ENCODE data around the gene TNRC18. TPM values are rescaled to one million over a fixed set of nuclear protein-coding genes. Genes with fewer than 3 reads are reported as not detected.
A peak's percentile ranks its signal among the peaks of the same experiment; 100 is the strongest.

TNRC18 gene
- total RNA-seq, 3 donors from 2014 or later (not counting 1 experiment from before 2014, with no cell fraction given): 111 to 127 (median 124) TPM

DNA sequence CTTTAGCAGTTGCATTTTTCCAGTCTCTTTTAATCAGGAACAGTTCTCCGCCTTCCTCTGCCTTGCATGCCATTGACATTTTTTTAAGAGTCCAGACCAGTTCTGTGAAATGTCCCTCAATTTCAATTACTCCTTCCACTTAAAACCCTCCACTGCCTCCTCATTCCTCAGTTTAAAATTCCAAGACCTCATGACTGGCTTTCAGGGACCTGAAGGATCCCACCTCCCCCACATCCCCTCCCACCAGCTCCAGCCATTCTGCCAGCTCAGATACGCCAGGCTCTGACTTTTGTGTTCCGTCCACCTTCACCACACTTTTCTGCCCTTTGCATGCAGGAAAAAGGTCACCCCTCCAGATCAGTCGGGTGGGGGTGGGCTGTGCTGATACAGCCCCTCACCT is 8.7 kb downstream of the TNRC18 start:
- ATAC-seq (no peak), DNase-seq (no peak)
- H3K27me3 Mint-ChIP-seq (ENCODE audit: low read depth in 2 of 2): peaks cover 26 to 39% of the 10 kb centered on the region in 2 donors
- 86% methylated on average over 3 of the region's 4 CpGs for WGBS (ENCODE audit: insufficient coverage)
- Histone ChIP-seq H3K9me3 (ENCODE audit: control insufficient read depth, insufficient read depth, low read length) (no peaks in the 10 kb centered on the region), H3K36me3 (ENCODE audit: control insufficient read depth, insufficient read depth, low read length) (no peaks in the 10 kb centered on the region), H3K4me3 (ENCODE audit: low read length) (no peak overlapping the region), H3K27ac (ENCODE audit: low read length) (no peak overlapping the region), H3K4me1 (ENCODE audit: control insufficient read depth, insufficient read depth, low read length) (peaks cover 33% of the 10 kb centered on the region), H3K27me3 (ENCODE audit: control insufficient read depth, insufficient read depth, low read length) (peaks cover 25% of the 10 kb centered on the region)
- peaks cover 5 to 22% of the 10 kb centered on the region in 2 donors for H3K4me1 Mint-ChIP-seq
- intact Hi-C loops (cut with micrococcal nuclease): no loop called here
- no peak overlapping the region for H3K27ac Mint-ChIP-seq
- no peaks in the 10 kb centered on the region for H3K36me3 Mint-ChIP-seq
- TF ChIP-seq, protein P1, sequence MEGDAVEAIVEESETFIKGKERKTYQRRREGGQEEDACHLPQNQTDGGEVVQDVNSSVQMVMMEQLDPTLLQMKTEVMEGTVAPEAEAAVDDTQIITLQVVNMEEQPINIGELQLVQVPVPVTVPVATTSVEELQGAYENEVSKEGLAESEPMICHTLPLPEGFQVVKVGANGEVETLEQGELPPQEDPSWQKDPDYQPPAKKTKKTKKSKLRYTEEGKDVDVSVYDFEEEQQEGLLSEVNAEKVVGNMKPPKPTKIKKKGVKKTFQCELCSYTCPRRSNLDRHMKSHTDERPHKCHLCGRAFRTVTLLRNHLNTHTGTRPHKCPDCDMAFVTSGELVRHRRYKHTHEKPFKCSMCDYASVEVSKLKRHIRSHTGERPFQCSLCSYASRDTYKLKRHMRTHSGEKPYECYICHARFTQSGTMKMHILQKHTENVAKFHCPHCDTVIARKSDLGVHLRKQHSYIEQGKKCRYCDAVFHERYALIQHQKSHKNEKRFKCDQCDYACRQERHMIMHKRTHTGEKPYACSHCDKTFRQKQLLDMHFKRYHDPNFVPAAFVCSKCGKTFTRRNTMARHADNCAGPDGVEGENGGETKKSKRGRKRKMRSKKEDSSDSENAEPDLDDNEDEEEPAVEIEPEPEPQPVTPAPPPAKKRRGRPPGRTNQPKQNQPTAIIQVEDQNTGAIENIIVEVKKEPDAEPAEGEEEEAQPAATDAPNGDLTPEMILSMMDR (IDR thresholded peaks at IDR 0.05): no peak
- no peak overlapping the region for H3K4me3 Mint-ChIP-seq
- no peaks in the 10 kb centered on the region for H3K9me3 Mint-ChIP-seq

DNA sequence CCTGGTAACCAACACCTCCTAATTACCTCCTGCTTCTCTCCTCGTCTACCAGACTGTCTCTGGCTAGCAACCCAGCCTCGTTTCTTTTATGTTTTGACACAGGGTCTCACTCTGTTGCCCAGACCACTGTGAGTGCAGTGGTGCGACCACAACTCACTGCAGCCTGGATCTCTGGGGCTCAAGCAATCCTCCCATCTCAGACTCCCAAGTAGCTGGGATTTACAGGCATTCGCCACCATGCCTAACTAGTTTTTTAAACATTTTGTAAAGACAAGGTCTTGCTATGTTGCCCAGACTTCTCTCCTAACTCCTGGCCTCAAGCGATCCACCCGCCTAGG is 10.2 kb downstream of the TNRC18 start:
- Histone ChIP-seq H3K4me3 (ENCODE audit: low read length) (no peak overlapping the region), H3K36me3 (ENCODE audit: control insufficient read depth, insufficient read depth, low read length) (no peaks in the 10 kb centered on the region), H3K4me1 (ENCODE audit: control insufficient read depth, insufficient read depth, low read length) (peaks cover 18% of the 10 kb centered on the region), H3K9me3 (ENCODE audit: control insufficient read depth, insufficient read depth, low read length) (no peaks in the 10 kb centered on the region), H3K27ac (ENCODE audit: low read length) (no peak overlapping the region), H3K27me3 (ENCODE audit: control insufficient read depth, insufficient read depth, low read length) (peaks cover 11% of the 10 kb centered on the region)
- no peaks in the 10 kb centered on the region for H3K9me3 Mint-ChIP-seq
- peak overlapping the region in 1 of 2 donors; percentile 25 for H3K27ac Mint-ChIP-seq
- peaks cover 0 to 7% of the 10 kb centered on the region in 2 donors for H3K4me1 Mint-ChIP-seq
- intact Hi-C loops (cut with micrococcal nuclease): no loop called here
- no peak for DNase-seq
- H3K4me3 Mint-ChIP-seq: no peak overlapping the region
- ATAC-seq: no peak
- TF ChIP-seq, protein P1 (IDR thresholded peaks at IDR 0.05): no peak
- no peaks in the 10 kb centered on the region for H3K36me3 Mint-ChIP-seq
- H3K27me3 Mint-ChIP-seq (ENCODE audit: low read depth in 2 of 2): peaks cover 17 to 33% of the 10 kb centered on the region in 2 donors
- WGBS (ENCODE audit: insufficient coverage): 62% methylated on average over 6 of the region's 6 CpGs

DNA sequence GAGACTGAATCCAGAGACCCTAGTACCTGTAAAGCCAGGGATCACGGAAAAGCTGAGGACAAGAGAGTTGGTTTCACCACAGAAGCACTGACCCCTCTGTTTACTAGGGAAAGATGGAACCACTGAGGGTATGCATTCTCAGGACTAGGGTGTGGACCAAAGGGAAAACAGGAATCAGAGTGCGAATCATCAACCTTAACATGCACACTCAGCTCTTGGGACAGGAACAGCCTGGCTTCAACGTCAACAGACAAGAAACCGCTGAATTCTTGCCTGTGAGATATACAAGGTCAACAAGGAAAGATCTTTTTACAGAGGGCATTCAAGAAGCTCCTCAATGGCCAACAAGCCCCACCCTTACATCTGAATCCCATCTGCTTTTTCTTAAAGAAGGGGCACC is 14.9 kb downstream of the TNRC18 start:
- H3K4me3 Mint-ChIP-seq: no peak overlapping the region
- Histone ChIP-seq H3K27ac (ENCODE audit: low read length) (no peak overlapping the region), H3K9me3 (ENCODE audit: control insufficient read depth, insufficient read depth, low read length) (no peaks in the 10 kb centered on the region), H3K4me3 (ENCODE audit: low read length) (no peak overlapping the region), H3K4me1 (ENCODE audit: control insufficient read depth, insufficient read depth, low read length) (peaks cover 12% of the 10 kb centered on the region), H3K27me3 (ENCODE audit: control insufficient read depth, insufficient read depth, low read length) (no peaks in the 10 kb centered on the region), H3K36me3 (ENCODE audit: control insufficient read depth, insufficient read depth, low read length) (no peaks in the 10 kb centered on the region)
- no peaks in the 10 kb centered on the region for H3K9me3 Mint-ChIP-seq
- TF ChIP-seq, protein P1 (IDR thresholded peaks at IDR 0.05): no peak
- intact Hi-C loops (cut with micrococcal nuclease): no loop called here
- H3K27ac Mint-ChIP-seq: no peak overlapping the region
- ATAC-seq (no peak), DNase-seq (no peak)
- peaks cover 0 to 4% of the 10 kb centered on the region in 2 donors for H3K4me1 Mint-ChIP-seq
- H3K27me3 Mint-ChIP-seq (ENCODE audit: low read depth in 2 of 2): peaks cover 0 to 21% of the 10 kb centered on the region in 2 donors
- WGBS (ENCODE audit: insufficient coverage): 91% methylated on average over 4 of the region's 4 CpGs
- no peaks in the 10 kb centered on the region for H3K36me3 Mint-ChIP-seq

All from natural killer cell (primary cell).